ENCODE results near the gene CHMP4B.

DNA sequence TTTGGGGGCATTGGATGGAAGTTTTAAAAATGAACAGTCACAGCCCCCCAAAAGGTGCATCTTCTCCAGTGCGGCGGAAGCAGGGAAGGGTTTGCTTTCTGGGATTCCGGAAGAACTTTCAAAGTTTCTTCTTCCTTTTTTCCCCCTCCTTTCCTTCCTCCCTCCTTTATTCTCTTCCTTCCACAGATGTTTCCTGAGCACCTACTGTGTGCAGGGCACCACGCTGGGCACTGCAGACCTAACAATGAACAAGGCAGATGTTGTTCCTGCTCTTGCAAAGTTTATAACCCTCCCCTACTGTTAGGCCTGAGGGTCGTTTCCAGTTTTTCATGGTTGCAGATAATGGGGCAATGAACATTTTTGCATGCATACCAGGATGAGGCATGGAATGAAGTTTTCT is 58.1 kb downstream of the CHMP4B start:
- TF ChIP-seq CTCF (IDR thresholded peaks at IDR 0.05 in 4 of 5, conservative IDR thresholded peaks at IDR 0.05 in 1 of 5), result no peak
- no peak for TF ChIP-seq POLR2A (IDR thresholded peaks at IDR 0.05)
